Measurements from ENCODE around the gene MYLK2. TPM values are rescaled to one million over a fixed set of nuclear protein-coding genes. Genes with fewer than 3 reads are reported as not detected.
"Not testable (repeated sequence)": the region's sequence is repeated elsewhere in the genome, so short reads cannot be mapped to it uniquely, and the experiment has no call there.

The MYLK2 gene
- polyA plus RNA-seq, 3 donors: 0.65 to 0.95 (median 0.91) TPM

DNA sequence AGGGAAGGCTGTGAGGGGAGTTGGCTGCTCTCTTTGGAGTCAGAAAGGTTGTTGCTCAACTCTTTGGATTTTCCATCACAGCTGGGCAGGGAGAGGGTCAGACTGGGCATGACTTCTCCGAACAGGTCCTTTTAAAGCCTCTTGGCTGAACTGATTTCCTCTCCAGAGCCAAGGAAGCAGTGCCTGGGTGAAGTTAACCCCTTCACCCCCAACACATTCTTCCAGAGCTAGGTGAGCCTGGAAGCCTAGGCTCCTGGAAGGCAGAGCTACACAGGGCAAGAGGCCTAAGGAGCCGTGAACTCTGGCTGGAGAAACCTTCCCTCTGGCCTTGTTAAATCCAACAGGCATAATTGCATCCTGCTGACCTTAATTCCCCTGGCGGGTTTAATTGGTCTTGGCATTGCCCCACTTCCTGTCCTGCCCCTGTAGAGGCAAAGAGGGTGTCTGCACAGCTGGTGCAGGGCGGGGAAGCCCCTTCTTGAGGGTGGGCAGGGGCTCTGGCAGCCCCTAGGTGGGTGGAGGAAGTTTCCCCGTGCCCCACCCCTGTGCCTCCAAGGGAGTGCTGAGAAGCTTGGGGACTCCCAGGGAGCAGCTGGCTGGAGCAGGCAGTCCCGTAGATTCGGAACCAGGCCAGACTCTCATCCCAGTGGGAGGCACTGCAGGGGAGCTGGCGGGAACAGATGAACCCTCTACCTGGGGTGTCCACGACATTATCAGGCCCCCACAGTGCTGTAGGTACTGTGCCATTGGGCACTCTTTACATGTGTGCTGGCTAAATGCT is 3.6 kb upstream of the MYLK2 start:
- DNase-seq: no peak

DNA sequence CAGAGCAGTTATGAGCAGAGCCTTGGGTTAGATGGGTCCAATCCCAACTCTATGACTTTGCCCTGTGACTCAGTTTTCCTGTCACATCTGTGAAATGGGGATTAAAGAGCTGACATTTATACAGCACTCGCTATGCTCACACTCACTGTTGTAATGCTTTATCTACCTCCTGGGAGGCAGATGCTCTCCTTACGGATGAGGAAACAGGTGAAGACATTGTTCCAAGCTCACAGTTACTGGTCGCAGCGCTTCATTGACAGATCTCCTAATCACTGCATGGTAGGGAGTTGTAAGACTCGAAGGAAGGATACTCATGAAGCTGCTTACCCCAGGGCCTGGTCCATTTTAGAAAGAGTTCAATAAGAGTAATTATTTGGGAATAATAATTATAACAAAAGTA is 2.9 kb upstream of the MYLK2 start:
- no peak for DNase-seq

DNA sequence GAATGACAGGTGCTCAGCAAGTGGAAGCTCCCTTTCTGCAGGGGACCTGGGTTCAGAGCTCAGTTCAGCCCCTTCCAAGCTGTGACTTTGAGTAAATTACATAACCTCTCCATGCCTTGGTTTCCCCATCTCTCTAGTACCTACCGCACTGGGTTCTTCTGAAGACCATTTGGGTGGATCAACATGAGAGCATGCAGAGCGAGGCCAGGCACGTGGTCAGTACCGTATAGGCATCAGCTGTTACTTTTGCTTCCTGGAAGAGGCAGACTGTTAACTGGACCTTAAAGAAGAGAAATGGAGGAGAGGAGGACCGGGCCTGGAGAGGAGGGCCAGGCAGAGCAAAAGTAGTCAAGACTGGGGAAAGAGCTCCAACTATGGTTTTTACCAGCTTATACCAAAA is 1.7 kb upstream of the MYLK2 start:
- DNase-seq: no peak

DNA sequence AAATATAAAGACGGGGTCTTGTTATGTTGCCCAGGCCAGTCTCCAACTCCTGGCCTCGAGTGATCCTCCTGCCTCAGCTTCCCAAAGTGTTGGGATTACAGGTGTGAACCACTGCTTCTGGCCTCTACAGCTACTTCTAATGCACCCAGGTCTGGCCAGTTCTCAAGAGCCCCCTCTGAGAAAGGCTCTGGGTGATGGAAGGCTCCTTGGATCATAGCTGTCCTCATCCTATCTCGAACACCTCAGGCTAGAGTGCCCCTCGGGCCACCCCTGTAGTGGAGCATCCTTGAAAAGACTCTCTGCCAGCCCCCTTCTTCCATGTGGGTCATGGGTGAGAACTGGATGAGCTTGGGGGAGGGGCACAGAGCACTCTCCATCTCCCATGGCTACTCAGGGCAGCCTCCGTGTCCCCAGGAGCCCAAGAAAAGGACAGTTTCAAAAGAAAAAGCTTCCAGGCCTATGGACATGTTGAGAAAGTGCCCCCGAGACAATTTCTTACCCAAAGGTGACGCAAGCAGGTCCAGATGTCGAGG is 714 bp upstream of the MYLK2 start:
- DNase-seq: no peak

DNA sequence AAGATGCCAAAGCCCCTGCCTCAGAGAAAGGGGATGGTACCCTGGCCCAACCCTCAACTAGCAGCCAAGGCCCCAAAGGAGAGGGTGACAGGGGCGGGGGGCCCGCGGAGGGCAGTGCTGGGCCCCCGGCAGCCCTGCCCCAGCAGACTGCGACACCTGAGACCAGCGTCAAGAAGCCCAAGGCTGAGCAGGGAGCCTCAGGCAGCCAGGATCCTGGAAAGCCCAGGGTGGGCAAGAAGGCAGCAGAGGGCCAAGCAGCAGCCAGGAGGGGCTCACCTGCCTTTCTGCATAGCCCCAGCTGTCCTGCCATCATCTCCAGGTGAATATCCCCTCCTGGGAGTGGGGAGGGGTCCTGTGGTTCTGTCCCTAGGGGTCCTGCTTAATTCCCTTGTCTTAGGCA is 1.1 kb downstream of the MYLK2 start:
- DNase-seq: no peak

DNA sequence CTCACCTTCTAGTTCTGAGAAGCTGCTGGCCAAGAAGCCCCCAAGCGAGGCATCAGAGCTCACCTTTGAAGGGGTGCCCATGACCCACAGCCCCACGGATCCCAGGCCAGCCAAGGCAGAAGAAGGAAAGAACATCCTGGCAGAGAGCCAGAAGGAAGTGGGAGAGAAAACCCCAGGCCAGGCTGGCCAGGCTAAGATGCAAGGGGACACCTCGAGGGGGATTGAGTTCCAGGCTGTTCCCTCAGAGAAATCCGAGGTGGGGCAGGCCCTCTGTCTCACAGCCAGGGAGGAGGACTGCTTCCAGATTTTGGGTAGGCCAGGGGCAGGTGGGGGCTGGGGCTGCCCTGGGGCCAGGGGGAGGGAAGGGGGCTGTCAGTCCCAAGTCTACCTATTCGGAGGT is 2.3 kb downstream of the MYLK2 start:
- DNase-seq: no peak

DNA sequence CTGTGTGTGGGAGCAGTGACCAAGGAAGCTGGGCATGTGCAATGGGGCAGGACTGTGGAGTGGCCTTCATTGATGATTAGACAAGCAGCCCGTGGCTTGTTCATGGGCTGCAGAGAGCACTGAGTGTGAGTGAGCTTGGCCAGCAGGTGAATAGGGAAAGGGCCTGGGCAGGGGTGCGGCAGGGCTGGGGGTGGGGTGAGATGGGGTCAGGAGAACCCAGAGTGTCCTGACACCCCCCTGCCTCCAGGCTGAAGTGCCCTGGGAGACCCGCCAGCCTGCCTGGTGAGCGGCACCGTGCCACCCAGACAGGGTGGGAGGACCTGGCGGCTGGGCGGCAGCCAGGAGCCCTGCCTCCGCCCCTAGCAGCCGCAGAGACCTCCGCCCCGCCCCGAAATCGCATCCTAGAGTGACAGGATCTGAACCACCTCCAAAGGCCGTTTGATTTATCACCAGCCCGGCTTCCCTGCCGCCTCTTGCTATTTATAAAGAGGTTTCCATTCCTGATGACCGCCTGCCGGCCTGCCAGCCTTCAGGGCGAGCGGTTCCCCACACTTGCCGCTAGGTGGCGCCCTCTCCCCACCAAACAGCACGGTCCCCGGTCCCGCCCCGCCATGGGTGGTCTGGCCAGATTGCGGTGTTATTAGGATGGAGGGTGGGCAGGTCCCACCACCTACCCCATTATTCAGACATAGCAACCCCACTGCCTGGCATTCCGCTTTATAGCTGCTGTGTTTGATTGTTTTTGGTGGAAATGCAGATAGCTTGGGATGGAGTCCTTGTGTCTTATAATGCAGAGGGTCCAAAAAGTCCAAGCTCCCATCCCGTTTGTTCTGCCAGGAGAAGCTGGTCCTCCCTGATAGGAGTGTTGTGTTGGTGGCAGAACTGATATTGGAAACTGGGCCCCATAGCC is 3.5 kb downstream of the MYLK2 start:
- DNase-seq: peak; percentile 87

DNA sequence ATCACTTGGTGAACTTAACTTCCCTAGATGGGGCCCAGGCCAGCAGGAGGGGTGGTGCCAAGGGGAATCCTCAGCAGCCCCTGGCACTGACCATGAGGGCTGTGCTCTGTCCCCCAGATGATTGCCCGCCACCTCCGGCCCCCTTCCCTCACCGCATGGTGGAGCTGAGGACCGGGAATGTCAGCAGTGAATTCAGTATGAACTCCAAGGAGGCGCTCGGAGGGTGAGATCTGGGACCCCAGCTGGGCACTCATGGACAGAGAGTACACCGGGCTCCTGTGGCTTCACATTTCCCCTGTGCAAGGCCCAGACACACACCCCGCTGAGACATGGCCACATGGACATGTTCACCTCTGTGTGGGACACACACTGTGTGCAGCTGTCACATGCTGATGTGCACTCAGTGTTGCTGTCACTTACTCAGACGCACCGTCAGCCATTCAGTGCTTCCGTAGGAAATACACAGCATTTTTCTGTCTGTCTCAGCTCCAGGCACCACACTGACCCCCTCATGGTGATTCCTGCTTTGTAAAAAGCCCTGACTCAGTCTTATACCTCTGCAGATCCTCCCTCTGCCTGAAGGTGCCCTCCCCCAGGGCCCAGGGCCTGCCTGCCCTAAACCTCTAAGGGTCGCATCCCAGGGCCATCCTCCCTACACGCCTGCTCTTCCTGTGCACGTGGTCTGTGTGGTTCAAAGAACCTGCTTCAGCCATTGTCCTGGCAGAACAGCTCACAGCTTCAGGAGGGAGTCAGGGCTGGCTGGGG is 4.4 kb downstream of the MYLK2 start:
- DNase-seq: no peak

DNA sequence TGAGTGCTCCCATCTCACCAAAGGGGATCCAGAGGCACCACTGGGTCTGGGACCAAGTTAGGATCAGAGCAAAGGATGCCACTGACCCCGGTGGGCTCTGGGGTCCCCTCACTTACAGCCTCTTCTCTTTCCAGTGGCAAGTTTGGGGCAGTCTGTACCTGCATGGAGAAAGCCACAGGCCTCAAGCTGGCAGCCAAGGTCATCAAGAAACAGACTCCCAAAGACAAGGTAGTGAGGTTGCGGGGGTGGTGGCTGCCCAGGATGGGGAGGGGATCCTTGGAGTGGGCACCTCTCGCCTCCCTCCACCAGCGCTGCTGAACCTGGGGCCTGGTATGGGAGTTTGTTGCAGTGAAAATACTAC is 4.9 kb downstream of the MYLK2 start:
- no peak for DNase-seq

DNA sequence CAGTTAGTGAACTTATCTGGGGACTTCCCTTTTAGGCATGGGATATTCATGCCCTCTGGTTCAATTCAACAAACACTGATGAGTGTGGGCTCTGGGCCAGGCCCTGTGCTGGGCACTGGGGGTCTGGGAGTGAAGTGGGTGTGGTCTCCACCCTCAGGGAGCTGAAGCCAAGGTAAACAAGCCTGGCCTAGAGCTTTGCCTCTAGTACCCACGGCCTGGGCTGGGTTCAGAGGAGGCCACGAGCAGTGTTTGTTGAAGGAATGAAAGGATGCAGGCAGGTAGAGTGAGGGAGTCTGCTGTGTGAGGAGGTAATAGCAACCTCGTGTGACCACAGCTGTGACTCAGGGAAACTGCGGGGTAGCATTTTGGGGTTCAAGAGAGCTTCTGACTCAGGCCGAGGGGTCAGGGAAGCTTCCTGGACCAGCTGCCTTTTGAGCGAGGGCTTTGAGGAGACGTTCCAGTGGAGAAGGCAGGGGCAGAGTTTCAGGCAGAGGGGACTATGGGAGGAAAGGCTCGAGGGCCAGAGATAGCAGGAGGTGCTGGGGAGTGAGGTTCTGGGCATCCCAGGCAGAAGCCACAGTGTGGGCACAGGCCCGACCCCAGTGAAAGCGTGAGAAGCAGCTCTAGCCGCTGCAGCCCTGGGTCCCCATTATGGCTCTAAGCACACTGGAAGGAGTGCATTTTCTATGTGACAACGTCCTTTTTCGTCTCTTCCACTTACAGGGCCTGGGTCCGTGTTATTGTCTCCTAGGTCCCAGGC is 5.6 kb downstream of the MYLK2 start:
- DNase-seq: no peak

DNA sequence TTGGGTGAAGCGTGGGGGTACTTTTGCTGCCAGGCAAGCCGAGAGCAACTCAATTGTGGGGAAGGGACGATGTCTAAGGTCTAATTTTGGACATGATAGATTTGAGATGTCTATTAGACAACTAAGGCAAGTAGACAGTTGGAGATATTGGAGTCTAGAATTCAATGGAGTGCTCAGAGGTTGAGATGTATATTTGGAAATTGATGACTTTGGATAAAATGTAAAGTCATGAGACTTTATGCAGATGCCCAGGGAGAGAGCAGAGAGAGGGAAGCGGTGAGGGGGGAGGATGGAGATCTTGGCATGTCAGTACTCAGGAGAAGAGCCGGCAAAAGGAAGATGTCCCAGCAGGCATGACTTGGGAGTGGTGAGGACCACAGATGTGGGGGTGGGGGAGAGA is 6.9 kb downstream of the MYLK2 start:
- DNase-seq: no peak

DNA sequence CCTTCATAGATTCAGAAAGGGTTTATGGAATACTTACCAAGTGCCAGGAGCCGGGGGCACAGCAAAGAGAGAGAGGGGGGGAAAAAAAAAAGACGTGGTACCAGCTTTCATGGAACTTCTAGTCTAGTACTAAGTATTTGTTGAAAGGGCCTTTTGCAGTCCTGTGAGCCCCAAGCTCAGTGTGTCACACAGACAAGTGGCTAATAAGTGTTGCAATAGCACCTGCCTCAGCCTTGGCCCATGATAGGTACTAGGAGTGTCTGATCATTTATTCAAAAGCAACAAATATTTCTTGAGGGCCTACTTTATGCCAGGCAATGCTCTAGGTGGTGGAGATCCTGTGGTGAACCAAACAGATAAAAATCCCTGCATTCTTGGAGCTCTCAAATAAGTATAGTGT is 7.9 kb downstream of the MYLK2 start:
- DNase-seq: no peak

DNA sequence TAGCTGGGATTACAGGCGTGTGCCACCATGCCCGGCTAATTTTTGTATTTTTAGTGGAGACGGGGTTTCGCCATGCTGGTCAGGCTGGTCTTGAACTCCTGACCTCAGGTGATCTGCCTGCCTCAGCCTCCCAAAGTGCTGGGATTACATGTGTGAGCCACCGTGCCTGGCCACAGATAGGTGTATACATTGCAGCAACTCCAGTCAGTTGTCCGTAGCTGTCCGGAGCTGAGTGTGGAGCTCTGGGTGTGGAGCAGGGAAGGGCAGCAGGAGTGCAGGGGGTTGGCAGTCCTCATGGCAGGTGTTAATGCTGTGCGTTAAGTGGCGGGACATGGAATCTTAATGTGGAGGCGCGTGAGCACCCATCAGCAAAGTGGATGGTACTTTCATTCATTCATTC is 8.9 kb downstream of the MYLK2 start:
- not testable (repeated sequence) for DNase-seq

DNA sequence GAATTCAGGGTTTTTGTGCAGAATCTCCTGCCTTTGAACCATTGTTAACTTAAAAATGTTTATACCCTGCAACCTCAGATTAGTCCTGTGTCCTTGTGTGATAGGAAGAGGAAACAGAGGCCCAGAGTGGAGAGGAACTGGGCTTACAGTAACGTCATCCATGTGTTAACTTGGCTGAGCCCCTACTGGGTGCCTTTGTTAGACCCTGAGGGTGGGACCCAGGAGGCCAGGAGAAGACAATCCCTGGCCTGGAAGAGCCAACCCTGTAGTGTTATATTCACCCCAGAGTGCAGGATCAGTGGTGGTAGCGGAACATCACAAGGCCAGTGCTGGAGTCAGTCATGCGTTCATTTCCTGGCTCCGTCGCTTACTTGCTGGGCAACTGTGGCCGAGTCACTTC is 10.6 kb downstream of the MYLK2 start:
- no peak for DNase-seq

DNA sequence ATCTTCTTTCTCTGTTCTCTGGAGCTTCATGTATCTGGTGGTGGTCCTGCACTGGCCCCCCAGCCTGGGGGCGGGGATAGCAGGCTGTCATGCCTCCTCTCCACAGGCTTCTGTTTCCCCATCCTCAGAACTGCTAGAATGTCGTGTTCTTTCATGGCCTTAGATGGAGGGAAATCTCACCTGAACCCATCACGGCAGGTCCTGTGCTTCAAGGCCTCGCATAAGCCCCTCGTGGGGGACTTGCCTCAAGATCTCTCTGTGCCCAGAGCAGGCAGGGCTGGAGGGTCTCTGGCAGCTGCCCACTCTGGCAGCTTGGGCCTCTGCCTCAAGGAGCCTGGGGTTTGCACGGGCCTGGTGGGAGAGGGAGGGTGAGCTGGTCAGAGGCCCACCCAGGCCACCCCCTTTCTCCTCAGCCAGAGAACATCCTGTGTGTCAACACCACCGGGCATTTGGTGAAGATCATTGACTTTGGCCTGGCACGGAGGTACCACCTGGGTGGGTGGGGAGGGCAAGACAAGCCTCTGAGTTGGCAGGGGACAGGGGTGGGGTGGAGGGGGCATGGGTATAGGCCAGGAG is 11.3 kb downstream of the MYLK2 start:
- no peak for DNase-seq

DNA sequence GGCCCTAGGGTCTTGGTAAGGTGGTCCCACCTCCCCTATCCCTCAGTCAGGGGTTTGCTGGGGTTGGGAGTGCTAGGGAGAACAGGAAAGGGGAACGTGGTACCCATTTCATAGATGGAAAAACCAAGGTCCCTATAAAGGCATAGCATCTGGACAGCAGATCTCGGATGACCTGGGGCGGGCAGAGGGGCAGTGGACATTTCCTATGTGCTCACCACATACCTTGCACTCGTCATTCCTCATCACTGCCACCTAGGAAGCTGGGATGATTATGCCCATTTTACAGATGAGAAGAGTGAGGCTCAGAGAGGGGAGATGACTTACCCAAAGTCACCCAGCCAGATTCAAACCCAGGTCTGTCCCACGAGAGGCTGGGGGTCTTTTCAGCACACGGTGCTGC is 12.1 kb downstream of the MYLK2 start:
- no peak for DNase-seq

DNA sequence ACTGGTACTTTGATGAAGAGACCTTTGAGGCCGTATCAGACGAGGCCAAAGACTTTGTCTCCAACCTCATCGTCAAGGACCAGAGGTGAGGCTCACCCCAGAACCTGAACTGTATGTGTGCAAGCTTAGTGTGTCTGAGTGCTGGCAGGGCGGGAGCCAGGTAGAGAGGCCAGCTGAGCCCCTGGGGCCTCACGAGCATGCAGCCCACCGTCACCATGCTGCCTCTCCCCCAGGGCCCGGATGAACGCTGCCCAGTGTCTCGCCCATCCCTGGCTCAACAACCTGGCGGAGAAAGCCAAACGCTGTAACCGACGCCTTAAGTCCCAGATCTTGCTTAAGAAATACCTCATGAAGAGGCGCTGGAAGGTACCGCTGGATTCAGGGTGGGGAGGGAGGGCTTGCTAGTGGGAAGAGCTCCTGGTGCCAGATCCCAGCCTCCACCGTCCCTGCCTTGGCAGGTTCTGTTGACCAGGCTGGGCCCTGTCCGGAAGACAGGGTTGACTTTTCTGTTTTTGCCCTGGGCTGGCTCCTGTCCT is 12.7 kb downstream of the MYLK2 start:
- no peak for DNase-seq

DNA sequence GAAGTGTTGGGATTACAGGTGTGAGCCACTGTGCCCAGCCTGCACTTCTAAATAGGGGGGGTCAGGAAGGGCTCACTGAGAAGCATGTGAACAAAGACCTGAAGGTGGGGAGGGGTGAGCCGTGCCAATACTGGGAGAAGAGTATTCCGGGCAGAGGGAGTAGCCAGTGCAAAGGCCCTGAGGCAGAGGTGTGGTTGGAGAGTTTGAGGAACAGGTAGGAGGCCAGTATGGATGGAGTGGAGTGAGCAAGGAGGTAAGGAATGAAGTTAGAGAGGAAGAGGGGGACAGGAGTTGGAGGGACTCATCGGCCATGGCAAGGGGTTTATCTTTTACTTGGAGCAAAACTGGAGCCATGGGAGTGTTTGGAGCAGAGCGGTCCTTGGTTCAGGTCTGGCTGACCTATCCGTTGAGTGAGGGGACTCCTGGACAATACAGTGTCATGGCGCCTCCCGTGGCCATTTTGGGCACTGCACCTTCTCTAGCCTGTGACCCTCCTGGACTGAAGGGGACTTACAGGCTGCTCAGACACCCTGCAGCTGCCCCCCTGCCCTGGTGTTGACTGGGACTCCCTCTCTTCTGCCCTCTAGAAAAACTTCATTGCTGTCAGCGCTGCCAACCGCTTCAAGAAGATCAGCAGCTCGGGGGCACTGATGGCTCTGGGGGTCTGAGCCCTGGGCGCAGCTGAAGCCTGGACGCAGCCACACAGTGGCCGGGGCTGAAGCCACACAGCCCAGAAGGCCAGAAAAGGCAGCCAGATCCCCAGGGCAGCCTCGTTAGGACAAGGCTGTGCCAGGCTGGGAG is 14.2 kb downstream of the MYLK2 start:
- peak; percentile 56 for DNase-seq

DNA sequence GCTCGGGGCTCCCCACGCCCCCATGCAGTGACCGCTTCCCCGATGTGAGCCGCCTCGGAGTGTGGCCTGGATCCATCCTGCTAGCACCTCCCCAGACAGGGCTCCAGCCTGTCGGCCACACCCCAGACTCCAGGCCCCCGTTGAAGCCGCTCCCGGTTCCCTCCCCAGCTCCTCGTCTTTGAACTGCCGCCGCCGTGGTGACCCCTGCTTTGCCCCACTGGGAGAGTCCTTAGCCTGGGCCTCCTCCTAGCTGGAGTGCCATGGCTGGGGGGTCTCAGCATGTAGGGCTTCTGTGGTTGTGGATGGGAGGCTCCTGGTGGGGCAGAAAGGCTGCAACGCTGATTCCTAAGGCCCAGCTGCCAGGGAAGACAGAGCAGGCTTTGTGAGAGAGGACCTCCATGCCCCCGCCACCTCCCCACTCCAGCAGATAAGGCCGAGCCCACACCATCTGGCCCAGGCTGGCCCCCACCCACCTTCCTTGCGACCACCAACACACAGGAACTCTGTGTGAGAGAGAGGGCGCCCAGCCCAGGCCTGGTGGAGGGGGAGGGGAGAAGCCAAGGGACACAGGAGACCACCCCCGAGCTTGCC is 14.9 kb downstream of the MYLK2 start:
- no peak for DNase-seq

DNA sequence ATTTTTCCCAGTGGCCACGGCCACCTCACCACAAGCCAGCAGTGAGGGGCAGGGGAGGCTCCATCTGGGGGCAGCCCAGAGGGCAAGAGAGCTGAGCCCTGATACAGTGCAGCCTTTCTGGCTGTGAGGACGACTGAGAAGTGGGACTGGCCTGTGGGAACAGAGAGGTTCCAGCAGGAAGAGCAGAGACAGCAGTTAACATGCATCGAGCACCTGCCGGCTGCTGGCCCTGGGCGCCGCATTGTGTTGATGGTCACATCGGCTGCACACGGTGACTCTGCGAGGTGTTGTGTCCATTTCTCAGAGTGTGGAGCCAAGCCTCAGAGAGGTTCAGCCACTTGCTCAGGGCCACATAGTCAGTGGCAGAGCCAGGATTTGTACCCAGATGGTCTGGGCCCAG is 16.4 kb downstream of the MYLK2 start:
- no peak for DNase-seq

All from renal pelvis (tissue), 4 donors.